Stomach (tissue), 4 donors: ENCODE results near the gene GDF7.

Experiments
- EP300 ChIP-seq: sonication (generic); formaldehyde crosslinking; IDR thresholded peaks from one replicate; pipeline ENCODE4 v1.6.1; 2017; ENCODE audit warnings: antibody characterized with exemption
- POLR2A ChIP-seq, 4 donors: fragments of 450-650 bp; IDR thresholded peaks; one replicate each; pipeline ENCODE4 v1.6.1; 2016; ENCODE audit warnings: antibody characterized with exemption in 4 of 4, control low read depth in 2 of 4, mild to moderate bottlenecking in 1 of 4, moderate library complexity in 1 of 4

DNA sequence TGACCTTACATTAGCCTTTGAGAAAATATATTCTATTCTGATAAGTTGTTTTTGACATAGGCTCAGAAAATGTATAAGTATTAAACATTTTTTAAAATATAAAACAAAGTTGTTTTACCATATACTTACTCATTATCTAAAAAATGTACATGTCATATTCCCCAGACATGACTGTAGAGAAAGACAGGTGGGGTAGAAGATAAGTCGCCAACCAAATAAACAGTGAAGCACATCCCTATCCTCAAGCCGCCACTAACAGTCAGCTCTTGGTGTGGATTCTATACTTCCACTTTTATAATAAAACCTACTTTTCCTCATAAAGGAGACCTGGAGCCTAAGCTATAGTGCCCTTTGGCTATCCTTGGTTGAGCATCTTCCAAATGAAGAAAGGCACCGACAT, 26.4 kb downstream of the GDF7 start:
- TF ChIP-seq EP300 (no peak), POLR2A (IDR thresholded peaks at IDR 0.05) (no peak)
